GM18861 (cell line): Measurements from ENCODE around the gene C1orf94.

ENCODE experiments used
- ATAC-seq: cut with Tn5 transposase; IDR thresholded peaks from one replicate; pipeline ENCODE4 v1.9.1; 2021; ENCODE audit not compliant: unreplicated experiment

The C1orf94 gene, protein sequence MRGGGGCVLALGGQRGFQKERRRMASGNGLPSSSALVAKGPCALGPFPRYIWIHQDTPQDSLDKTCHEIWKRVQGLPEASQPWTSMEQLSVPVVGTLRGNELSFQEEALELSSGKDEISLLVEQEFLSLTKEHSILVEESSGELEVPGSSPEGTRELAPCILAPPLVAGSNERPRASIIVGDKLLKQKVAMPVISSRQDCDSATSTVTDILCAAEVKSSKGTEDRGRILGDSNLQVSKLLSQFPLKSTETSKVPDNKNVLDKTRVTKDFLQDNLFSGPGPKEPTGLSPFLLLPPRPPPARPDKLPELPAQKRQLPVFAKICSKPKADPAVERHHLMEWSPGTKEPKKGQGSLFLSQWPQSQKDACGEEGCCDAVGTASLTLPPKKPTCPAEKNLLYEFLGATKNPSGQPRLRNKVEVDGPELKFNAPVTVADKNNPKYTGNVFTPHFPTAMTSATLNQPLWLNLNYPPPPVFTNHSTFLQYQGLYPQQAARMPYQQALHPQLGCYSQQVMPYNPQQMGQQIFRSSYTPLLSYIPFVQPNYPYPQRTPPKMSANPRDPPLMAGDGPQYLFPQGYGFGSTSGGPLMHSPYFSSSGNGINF

DNA sequence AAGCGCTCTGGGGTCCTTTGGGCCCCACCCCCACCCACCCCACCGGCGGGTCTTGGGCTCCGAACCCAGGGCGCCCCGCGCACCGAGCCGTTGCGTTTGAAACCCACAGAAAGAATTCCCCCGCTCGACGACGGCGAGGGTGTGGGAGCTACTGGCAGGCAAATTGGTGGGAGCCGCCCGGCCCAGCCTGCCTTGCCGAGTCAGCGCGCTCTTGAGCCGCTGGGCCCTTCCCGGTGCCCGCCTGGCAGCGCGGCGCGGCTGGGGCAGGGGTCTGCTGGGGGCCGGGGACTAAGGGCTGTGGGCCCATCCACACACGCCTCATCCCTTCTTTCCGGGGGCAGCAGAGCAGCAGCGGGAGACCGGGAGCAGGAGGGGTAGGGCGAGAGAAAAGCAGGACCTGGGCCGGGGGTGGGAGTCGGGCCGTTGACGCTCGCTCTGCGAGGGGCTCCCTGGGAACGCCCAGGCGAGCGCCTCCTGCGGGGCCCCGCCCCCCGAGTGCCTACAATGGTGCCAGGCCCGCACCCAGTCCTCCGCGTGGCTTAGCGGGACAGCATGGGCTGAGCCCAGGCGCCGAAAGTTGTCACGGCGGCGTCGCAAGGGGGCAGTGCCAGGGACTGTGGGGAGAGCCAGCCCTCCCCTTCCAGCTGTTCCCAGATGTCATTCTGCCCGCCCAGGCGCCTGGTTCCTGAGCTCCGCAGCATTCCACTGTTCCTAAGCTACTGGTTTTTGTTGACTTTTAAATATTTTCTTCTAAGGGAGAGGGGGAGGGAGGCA is at the start of gene C1orf94:
TSS of gene C1orf94 (plus strand) at position 78 of the 774 bp plus-strand sequence. CDS start 883 bp downstream, outside the sequence.
- ATAC-seq, result no peak

DNA sequence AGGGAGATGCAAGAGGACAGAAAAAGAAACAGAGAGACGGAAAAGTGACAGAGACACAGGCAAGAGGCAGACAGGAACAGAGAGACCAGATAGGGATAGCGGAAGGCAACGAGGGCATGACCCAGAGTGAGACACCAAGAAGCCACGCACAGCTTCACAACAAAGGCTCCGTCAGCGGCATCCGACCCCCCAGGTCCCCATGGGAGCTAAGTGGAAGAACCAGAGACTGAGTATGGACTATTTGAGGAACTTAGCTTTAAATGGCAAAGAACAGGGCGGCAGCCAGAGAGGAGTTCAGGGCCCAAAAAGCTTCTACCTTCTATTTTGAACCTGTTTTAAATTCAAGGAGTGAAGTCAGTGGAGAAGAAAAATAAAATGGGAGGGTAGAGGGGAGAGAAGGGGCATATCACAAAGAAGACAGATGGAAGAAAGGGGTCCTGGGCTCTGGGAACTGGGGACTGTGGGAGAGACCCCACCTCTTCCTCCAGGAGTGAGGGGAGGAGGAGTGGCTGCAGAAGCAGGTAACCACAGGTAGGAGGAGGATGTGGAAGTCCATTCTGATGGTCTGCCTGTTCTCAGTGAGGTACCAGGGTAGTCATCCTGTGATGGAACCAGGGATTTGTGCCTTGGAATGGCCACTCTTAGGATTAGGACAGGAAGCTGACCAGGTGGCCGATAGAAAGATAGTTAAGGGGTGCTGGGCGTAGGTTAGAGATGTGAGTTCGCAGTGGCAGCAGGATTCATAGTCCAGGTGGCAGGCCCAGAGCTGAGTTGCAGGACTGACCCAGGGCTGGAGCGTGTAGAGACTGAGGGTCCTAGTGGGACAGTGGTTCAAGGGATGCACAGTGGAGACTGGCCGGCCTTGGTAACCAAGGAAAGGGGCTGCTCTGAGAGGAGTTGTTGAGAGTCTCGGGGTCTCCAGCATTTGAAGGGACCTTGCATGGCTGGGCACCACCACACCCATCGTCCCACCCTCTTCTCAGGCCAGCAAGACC is 49.4 kb upstream of the C1orf94 start:
- no peak for ATAC-seq

DNA sequence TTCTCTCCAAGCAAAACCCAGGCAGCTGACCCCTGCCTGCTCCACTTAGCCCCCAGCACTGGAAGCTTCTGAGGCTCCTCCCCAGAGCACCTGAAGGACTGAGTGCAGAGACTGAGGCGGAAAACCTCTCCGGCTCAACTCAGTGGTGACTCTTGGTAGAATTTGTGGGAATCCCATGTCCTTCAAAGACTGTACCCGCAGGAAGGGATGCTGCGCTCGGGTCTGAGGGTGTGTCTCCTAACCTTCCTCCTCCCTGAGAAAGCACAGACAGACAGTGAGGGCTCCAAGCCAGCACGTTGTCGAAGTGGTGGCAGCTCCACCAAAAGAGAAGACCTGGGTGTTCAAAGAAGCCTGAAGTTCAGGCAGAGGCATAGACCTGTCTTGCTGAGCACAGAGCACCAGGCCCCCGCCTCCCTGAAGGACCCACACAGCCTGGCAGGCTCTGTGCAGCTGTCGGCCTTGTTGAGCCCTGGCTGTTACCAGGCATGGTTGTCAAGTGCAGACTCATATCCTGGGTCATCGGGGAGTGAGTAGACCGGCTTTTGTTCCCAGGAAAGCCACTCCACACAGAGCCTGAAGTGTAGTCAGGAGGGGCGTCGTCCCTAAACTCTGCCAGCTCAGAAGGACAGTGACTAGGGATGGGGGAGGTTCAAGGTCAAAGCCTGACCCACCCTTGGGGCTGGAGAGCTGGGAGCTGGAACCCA is 48.4 kb upstream of the C1orf94 start:
- no peak for ATAC-seq

GRCh38 chr1:34129630-34130029 is 47.1 kb upstream of the C1orf94 start:
- ATAC-seq, result no peak

DNA sequence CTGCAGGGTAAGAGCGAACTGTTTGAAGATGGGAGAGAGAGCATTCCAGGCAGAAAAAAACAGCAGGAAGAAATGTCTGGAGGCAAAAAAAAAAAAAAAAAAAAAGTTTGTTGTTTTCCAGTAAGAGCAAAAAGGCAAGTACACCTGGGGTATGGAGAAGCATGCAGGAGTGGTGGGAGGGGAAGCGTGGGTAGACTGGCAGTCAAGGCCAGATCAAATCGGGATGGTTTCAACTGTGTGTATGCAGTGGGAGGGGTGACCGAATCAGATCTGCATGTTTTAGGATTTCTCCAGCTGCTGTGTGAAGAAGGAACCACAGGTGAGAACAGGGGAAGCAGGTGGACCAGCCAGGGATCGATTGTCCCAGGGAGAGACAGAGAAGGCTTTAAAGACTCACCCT is 46.4 kb upstream of the C1orf94 start:
- no peak for ATAC-seq

- no peak for ATAC-seq
Observed at GRCh38 chr1:34131396-34132160, 45.1 kb upstream of the C1orf94 start.

DNA sequence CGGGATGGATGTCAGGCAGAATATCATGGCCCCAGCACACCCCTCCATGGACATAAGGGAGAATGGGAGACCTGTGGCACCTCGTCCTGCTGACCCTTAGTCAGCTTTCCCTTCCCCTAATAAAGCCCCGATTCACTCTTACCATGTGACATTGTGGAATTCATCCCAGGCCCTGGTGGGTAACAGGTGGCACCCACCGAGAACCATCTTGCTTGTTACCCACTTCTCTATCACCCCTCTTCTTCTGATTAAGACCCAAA is 44.6 kb upstream of the C1orf94 start:
- no peak for ATAC-seq

DNA sequence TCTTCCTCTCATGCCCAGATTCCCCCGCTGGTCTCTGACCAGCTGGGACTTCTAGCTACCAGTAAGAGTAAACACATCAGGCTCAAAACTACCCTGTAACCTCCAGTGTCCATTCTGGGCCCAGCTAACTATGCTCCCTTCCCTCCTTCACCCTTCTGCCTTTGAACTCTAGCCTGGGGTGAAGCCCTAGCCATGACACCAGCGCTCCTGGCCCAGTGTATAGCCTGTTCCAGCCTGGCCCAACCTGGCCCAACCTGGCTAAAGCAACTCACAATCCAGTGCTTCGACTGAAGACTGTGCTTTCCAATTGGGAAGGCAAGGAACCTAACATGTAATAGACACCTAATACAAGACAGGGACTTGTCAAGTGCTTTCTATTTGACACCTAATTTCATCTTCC is 39.3 kb upstream of the C1orf94 start:
- ATAC-seq, result no peak

GRCh38 chr1:34140011-34140676 is 36.6 kb upstream of the C1orf94 start:
- no peak for ATAC-seq

GRCh38 chr1:34143975-34144374 is 32.7 kb upstream of the C1orf94 start:
- ATAC-seq, result no peak

DNA sequence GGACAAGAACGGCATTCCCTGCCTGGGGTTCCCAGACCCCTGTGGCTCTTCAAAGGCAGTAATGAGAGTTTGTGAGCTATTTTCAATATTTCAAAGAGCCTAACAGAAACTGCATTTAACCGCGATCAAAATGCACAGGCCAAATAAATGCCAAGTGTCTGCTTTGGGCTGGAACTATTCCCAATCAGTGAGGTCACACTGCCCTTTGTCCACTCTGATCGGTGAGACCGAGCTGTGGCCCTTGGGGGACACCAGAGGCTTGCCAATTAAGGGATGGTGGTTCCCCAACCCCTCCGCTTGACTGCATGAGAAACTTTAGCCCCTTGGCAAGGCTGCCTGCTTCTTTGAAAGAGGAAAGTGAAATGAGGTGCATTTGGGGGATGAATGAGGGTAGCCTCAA is 31.9 kb upstream of the C1orf94 start:
- no peak for ATAC-seq

GRCh38 chr1:34147301-34147700 is 29.4 kb upstream of the C1orf94 start:
- ATAC-seq, result no peak

DNA sequence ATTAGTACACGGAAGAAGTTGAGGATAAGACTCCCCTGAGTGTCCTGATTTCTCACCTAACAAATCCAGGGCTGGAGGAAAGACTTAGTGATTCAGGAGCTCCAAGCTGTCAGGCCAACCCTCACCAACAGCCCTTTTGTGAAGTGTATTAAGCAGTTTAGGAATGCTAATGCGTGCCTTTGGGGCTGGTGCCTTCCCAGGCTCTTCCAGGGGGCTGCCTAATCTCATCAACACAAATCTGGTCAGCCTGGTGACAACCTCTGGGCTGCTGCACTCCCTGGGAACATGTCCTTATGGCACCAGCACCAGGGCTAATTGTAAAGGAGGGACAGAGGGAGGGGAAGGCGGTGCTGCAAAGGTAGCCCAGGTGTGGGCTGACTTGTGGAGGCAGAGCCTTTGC is 27.2 kb upstream of the C1orf94 start:
- no peak for ATAC-seq

DNA sequence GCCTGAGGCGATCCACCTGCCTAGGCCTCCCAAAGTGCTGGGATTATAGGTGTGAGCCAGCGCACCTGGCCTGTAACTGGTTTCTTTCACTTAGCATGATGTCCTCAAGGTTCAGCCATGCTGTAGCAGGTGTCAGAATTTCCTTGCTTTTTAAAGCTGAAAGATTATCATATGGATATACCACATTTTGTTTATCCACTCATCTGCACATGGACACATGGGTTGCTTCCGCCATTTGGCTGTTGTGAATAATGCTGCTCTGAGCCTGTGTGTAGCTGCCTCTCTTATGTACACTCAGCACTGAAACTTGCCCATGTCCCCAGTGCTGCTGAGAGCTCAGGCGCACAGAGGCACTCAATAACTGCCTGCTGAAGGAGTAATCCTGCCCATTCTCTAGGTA is 23.5 kb upstream of the C1orf94 start:
- no peak for ATAC-seq

- no peak for ATAC-seq
Observed at GRCh38 chr1:34155860-34156259, 20.8 kb upstream of the C1orf94 start.

DNA sequence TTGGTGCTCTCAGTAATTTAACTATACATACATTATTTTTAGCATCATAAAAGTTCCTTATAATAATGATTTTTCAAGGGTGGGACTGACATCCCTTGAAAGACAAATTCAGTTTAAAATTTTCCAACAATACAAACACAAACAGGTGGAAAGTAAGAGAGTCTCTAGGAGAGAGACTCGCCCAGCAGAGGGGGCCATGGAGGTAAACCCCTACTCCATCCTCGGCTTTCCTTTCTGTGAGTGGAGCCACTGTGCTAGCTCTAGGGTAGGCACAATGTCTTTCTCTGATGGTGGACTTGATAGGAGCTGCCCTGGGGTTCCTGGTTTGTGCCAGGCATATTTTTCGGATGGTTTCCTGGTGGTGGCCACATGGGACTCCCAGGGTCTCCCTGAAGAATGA is 20.0 kb upstream of the C1orf94 start:
- ATAC-seq, result no peak

GRCh38 chr1:34162852-34163766 is 13.6 kb upstream of the C1orf94 start:
- ATAC-seq, result no peak
